ENCODE results near the gene EFCAB10. TPM values are rescaled to one million over a fixed set of nuclear protein-coding genes. Genes with fewer than 3 reads are reported as not detected.
"Not testable (repeated sequence)": the region's sequence is repeated elsewhere in the genome, so short reads cannot be mapped to it uniquely, and the experiment has no call there.

EFCAB10 gene
- total RNA-seq, 1 donor from 2014 or later, result not detected

DNA sequence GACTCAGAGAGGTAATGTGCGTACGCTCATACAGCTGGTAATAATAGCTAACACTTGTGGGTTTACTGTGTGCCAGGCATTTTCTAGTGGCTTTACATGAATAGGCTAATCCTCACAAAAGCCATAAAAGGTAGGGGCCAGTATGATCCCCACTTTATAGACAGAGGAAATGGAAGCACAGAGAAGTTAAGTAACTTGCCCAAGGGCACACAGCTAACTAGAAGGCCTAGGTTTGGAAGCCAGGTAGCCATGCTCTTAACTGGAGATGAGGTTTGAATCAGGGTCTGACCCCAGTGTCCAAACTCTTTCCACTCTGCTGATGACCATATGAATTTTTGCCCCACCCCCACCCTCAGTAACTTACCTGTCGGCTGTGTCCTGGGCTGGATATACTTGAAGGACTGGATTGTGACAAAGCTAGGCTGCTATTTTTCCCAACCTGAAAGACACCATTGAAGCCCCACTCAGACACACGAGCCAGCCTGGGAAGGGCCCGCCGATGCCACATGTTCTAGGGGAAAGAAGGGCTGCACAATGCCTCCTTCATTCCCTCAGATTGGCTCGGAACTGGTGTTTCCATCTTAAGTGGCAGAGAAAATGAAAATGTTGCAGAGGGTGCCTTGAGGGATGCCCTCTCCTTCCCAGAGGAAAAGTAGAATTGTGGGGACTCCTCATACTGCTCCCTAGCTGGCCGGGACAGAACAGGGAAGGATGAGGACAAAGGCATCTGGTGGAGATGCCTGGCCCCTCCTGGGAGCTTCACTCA is 29.1 kb upstream of the EFCAB10 start:
- H3K4me1 Mint-ChIP-seq (ENCODE audit: low read depth, unreplicated experiment), result peaks cover 3% of the 10 kb centered on the region
- TF ChIP-seq, protein P1, sequence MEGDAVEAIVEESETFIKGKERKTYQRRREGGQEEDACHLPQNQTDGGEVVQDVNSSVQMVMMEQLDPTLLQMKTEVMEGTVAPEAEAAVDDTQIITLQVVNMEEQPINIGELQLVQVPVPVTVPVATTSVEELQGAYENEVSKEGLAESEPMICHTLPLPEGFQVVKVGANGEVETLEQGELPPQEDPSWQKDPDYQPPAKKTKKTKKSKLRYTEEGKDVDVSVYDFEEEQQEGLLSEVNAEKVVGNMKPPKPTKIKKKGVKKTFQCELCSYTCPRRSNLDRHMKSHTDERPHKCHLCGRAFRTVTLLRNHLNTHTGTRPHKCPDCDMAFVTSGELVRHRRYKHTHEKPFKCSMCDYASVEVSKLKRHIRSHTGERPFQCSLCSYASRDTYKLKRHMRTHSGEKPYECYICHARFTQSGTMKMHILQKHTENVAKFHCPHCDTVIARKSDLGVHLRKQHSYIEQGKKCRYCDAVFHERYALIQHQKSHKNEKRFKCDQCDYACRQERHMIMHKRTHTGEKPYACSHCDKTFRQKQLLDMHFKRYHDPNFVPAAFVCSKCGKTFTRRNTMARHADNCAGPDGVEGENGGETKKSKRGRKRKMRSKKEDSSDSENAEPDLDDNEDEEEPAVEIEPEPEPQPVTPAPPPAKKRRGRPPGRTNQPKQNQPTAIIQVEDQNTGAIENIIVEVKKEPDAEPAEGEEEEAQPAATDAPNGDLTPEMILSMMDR (IDR thresholded peaks at IDR 0.05; ENCODE audit: partially characterized antibody, unreplicated experiment), result no peak
- H3K27me3 Mint-ChIP-seq (ENCODE audit: unreplicated experiment), result peaks cover 9% of the 10 kb centered on the region
- no peak overlapping the region for H3K27ac Mint-ChIP-seq (ENCODE audit: unreplicated experiment)
- H3K36me3 Mint-ChIP-seq (ENCODE audit: unreplicated experiment), result no peaks in the 10 kb centered on the region
- H3K9me3 Mint-ChIP-seq (ENCODE audit: unreplicated experiment), result no peaks in the 10 kb centered on the region
- no peak for DNase-seq
- H3K4me3 Mint-ChIP-seq (ENCODE audit: unreplicated experiment), result no peak overlapping the region

DNA sequence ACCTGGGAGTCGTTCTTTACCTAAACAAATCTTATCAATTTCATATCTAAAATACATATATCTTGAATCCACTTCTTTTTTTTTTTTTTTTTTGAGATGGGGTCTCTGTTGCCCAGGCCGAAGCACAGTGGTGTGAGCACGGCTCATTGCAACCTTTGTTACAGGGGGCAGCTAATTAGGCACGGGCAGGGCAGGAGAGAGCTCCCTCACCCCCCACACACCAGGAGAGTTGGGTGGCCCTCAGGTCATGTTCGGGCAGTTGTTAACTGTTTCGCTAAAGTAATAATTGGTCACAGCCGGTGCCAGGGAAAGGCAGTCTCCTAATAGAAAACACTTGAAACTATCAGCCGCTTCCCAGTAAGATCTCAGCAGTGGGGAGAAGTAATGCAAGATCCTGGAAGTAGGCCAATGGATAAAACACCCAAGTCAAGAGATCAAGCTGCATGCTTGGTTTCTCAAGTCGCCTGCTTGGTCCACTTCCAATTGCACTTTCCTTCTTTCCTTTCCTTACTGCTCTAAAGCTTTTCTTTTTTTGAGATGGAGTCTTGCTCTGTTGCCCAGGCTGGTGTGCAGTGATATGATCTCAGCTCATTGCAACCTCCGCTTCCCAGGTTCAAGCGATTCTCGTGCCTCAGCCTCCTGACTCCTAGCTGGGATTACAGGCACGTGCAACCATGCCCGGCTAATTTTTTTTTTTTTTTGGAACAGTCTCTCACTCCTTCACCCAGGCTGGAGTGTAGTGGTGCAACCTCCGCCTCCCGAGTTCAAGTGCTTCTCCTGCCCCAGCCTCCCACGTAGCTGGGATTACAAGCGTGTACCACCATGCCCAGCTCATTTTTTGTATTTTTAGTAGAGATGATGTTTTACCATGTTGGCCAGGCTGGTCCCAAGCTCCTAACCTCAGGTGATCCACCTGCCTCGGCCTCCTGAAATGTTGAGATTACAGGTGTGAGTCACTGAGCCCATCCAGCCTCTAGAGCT is 21.3 kb upstream of the EFCAB10 start:
- H3K4me1 Mint-ChIP-seq (ENCODE audit: low read depth, unreplicated experiment), result peaks cover 4% of the 10 kb centered on the region
- peaks cover 1% of the 10 kb centered on the region for H3K9me3 Mint-ChIP-seq (ENCODE audit: unreplicated experiment)
- H3K36me3 Mint-ChIP-seq (ENCODE audit: unreplicated experiment), result peaks cover 6% of the 10 kb centered on the region
- H3K27me3 Mint-ChIP-seq (ENCODE audit: unreplicated experiment), result peaks cover 2% of the 10 kb centered on the region
- no peak overlapping the region for H3K4me3 Mint-ChIP-seq (ENCODE audit: unreplicated experiment)
- no peak for DNase-seq
- H3K27ac Mint-ChIP-seq (ENCODE audit: unreplicated experiment), result no peak overlapping the region
- TF ChIP-seq, protein P1 (IDR thresholded peaks at IDR 0.05; ENCODE audit: partially characterized antibody, unreplicated experiment), result no peak

DNA sequence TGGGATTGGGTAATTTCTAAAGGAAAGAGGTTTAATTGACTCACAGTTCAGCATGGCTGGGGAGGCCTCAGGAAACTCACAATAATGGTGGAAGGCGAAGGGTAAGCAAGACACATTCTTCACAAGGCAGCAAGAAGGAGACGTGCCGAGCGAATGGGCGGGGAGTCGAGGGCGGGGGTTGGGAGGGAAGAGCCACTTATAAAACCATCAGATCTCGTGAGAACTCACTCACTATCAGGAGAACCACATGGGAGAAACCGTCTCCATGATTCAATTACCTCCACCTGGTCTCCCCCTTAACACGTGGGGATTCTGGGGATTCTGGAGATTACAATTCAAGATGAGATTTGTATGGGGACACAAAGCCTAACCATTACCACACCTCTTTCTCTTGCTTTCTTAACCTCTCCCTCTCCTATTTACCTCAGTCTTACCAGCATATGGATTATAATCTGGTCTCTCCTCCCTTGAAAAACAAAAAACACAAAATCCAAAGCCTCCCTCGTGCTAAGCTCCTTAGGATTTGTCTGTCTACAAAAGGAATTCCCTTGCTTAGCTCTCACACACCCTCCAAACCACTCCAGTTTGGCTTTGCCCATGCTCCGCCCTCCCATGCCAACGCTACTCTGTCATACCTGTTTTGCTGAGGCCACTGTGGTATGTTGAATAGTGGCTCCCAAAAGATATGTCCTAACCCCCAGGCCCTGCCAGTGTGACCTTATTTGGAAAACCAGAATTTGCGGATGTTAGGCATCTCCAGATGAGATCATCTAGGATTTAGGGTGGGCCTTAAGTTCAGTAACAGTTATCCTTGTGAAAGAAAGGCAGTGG is 19.6 kb upstream of the EFCAB10 start:
- TF ChIP-seq, protein P1 (IDR thresholded peaks at IDR 0.05; ENCODE audit: partially characterized antibody, unreplicated experiment), result no peak
- peaks cover 2% of the 10 kb centered on the region for H3K4me1 Mint-ChIP-seq (ENCODE audit: low read depth, unreplicated experiment)
- H3K36me3 Mint-ChIP-seq (ENCODE audit: unreplicated experiment), result peaks cover 6% of the 10 kb centered on the region
- peaks cover 1% of the 10 kb centered on the region for H3K9me3 Mint-ChIP-seq (ENCODE audit: unreplicated experiment)
- no peak overlapping the region for H3K27ac Mint-ChIP-seq (ENCODE audit: unreplicated experiment)
- H3K27me3 Mint-ChIP-seq (ENCODE audit: unreplicated experiment), result no peaks in the 10 kb centered on the region
- no peak for DNase-seq
- H3K4me3 Mint-ChIP-seq (ENCODE audit: unreplicated experiment), result no peak overlapping the region

DNA sequence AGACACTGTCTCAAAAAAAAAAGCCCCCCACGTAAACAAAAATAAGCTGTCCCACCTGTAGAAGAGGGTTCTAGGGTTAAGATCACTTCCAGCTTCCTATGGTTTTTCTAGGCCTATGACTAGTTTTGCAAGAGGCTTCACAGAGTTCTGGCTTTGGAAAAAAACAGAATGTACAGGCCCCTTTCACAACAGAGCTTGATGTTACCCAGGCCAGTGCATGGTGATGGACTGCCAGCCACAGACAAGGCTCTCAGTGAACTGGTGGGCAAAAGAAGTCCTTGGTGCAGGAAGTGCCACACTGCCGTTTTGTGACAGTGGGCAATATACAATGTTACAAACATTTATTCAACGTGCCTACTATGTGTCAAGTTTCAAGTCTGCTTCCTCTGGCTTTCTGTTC is 18.3 kb upstream of the EFCAB10 start:
- H3K27ac Mint-ChIP-seq (ENCODE audit: unreplicated experiment), result no peak overlapping the region
- H3K4me1 Mint-ChIP-seq (ENCODE audit: low read depth, unreplicated experiment), result peaks cover 2% of the 10 kb centered on the region
- H3K9me3 Mint-ChIP-seq (ENCODE audit: unreplicated experiment), result peaks cover 1% of the 10 kb centered on the region
- no peak overlapping the region for H3K4me3 Mint-ChIP-seq (ENCODE audit: unreplicated experiment)
- DNase-seq, result no peak
- TF ChIP-seq, protein P1 (IDR thresholded peaks at IDR 0.05; ENCODE audit: partially characterized antibody, unreplicated experiment), result no peak
- H3K36me3 Mint-ChIP-seq (ENCODE audit: unreplicated experiment), result peaks cover 6% of the 10 kb centered on the region
- H3K27me3 Mint-ChIP-seq (ENCODE audit: unreplicated experiment), result no peaks in the 10 kb centered on the region

DNA sequence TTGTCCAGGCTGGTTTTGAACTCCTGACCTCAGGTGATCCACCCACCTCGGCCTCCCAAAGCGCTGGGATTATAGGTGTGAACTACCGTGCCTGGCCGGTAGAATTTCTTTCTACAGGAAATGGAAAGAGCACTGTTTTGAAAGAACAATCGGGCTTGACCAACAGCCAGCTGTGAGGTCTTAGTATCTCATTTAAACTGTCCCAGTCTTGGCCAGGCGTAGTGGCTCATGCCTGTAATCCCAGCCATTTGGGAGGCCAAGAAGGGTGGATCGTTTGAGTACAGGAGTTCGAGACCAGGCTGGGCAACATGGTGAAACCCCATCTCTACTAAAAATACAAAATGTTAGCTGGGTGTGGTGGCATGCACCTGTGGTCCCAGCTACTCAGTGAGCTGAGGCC is 17.8 kb upstream of the EFCAB10 start:
- H3K27me3 Mint-ChIP-seq (ENCODE audit: unreplicated experiment); H3K9me3 Mint-ChIP-seq (ENCODE audit: unreplicated experiment); DNase-seq; H3K4me3 Mint-ChIP-seq (ENCODE audit: unreplicated experiment); H3K27ac Mint-ChIP-seq (ENCODE audit: unreplicated experiment); H3K36me3 Mint-ChIP-seq (ENCODE audit: unreplicated experiment); H3K4me1 Mint-ChIP-seq (ENCODE audit: low read depth, unreplicated experiment): not testable (repeated sequence)
